ENCODE data around the gene HDDC3. TPM values are rescaled to one million over a fixed set of nuclear protein-coding genes. Genes with fewer than 3 reads are reported as not detected.
A peak's percentile ranks its signal among the peaks of the same experiment; 100 is the strongest.

The HDDC3 gene, protein sequence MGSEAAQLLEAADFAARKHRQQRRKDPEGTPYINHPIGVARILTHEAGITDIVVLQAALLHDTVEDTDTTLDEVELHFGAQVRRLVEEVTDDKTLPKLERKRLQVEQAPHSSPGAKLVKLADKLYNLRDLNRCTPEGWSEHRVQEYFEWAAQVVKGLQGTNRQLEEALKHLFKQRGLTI
- total RNA-seq (2011; cell fraction: chromatin; rRNA removed; ENCODE audit: low replicate concordance) = 27.3 and 60.3 TPM in 2 replicates
- 59.5 and 62.4 TPM in 2 replicates for total RNA-seq (2011; cell fraction: nucleolus; rRNA removed)
- 46.9 and 47.9 TPM in 2 replicates for total RNA-seq (2011; cell fraction: nucleoplasm; rRNA removed)
- total RNA-seq (2014; rRNA removed) (54.1 and 64.9 TPM in 2 replicates), total RNA-seq (2014; rRNA removed; fragmentation: Illumina TruSeq; extraction: Trizol) (28.2 and 33.0 TPM in 2 replicates), total RNA-seq (2015; rRNA removed; fragmentation: Illumina TruSeq; extraction: Trizol) (36.6 and 36.9 TPM in 2 replicates), total RNA-seq (2021) (42.6 and 43.0 TPM in 2 replicates), polyA plus RNA-seq (2011; rRNA removed) (30.8 and 33.4 TPM in 2 replicates), polyA plus RNA-seq (2014; fragmentation: Illumina TruSeq; extraction: Trizol) (51.7 and 54.2 TPM in 2 replicates), polyA plus RNA-seq (2014; fragmentation: Nextera tagmentation; extraction: Ambion mirVana) (10 to 100 TPM; 14.9 to 21.3 TPM), polyA plus RNA-seq (2014; rRNA removed) (55.8 and 65.8 TPM in 2 replicates), polyA minus RNA-seq (2011; rRNA and poly(A)+ RNA removed) (21.5 and 26.2 TPM in 2 replicates), Bru-seq, nascent RNA (percentile 77 among the genes with signal in this experiment), BruChase-seq, experiment 1, labeled RNA remaining after a 2-hour chase (percentile 57 among the genes with signal in this experiment), BruChase-seq, experiment 2, labeled RNA remaining after a 6-hour chase (percentile 57 among the genes with signal in this experiment)
- 37.1 and 49.7 TPM in 2 replicates for polyA plus RNA-seq (2011; cell fraction: cytosol; rRNA removed)
- polyA plus RNA-seq (2011; cell fraction: nucleus; rRNA removed) = 37.0 and 41.5 TPM in 2 replicates
- 29.7 and 31.4 TPM in 2 replicates for polyA plus RNA-seq (2012)
- 10.3 and 15.1 TPM in 2 replicates for polyA minus RNA-seq (2011; cell fraction: cytosol; rRNA and poly(A)+ RNA removed)
- 28.9 and 44.4 TPM in 2 replicates for polyA minus RNA-seq (2011; cell fraction: nucleus; rRNA and poly(A)+ RNA removed)
- long read RNA-seq, experiment 1, full-length matches to known transcripts = 67 of 88 reads
- long read RNA-seq, experiment 1, partial matches to known transcripts = 3 of 88 reads
- long read RNA-seq, experiment 1, other reads (novel, unspliced or antisense) = 18 of 88 reads
- long read RNA-seq, experiment 2, full-length matches to known transcripts = 47 of 53 reads
- long read RNA-seq, experiment 2, partial matches to known transcripts = 3 of 53 reads
- long read RNA-seq, experiment 2, other reads (novel, unspliced or antisense) = 3 of 53 reads
- long read RNA-seq, experiment 3, full-length matches to known transcripts = 59 of 62 reads
- long read RNA-seq, experiment 3, partial matches to known transcripts = 0 of 62 reads
- long read RNA-seq, experiment 3, other reads (novel, unspliced or antisense) = 3 of 62 reads

- no peaks in the 10 kb centered on the region for H3K9me3 ChIP-seq (replicated peaks; ENCODE audit: control insufficient read depth, insufficient read depth, low read depth, low read length)
- H4K20me1 ChIP-seq (replicated peaks; ENCODE audit: control insufficient read depth, insufficient read depth, low read length) = no peaks in the 10 kb centered on the region
- H2AFZ ChIP-seq (ENCODE audit: low read depth, low read length) = peak within 1 kb of the TSS; percentile 94
- peaks cover 16% of the 10 kb centered on the region for H3K36me3 ChIP-seq (ENCODE audit: control insufficient read depth, insufficient read depth, low read length)
- intact Hi-C loops (cut with micrococcal nuclease) = loop anchor here (1.0 to 10.0 kb wide), 7 partner anchors 31 to 637 kb away; no protein-coding TSS in a partner anchor
- peak within 1 kb of the TSS; percentile 99 for H3K4me2 ChIP-seq (ENCODE audit: insufficient read depth, low read length)
- ATAC-seq (peak; percentile 74), FAIRE-seq (peak; percentile 51), DNase-seq (ENCODE audit: extremely low read depth in 1 of 4, low spot score in 3 of 4) (peak; percentile 80 to 94 (median 86))
- in situ Hi-C loops (cut with MboI) = no loop called here
- ChIA-PET POLR2A (interaction anchor here (0.6 to 6.7 kb wide), 26 partner anchors 10 to 627 kb away, joined by 3 to 70 read pairs (median 4); partner anchors contain the start of gene MAN2A2), CTCF (ENCODE audit: low intra/inter-chr PET ratio) (interaction anchor here (0.8 to 2.2 kb wide), 8 partner anchors 30 to 639 kb away, joined by 3 to 8 read pairs (median 4); no protein-coding TSS in a partner anchor)
- no TSS peak for BruUV-seq (replicated peaks)
- H3K79me2 ChIP-seq (ENCODE audit: control insufficient read depth, insufficient read depth, low read length) = peaks cover 56% of the 10 kb centered on the region
- peaks cover 44 to 69% of the 10 kb centered on the region in 2 experiments for H3K4me1 ChIP-seq (replicated peaks in 1 of 2; ENCODE audit: control insufficient read depth in 2 of 2, insufficient read depth in 2 of 2, low read length in 2 of 2)
- peak within 1 kb of the TSS; percentile 66 for H3K4me3 ChIP-seq
- peak within 1 kb of the TSS; percentile 92 for H3K27ac ChIP-seq (ENCODE audit: extremely low read depth, low read depth, low read length)
- 1% methylated on average over 48 of the region's 52 CpGs for WGBS (ENCODE audit: insufficient coverage, low coverage, missing lambda C conversion rate)
- peak within 1 kb of the TSS; percentile 85 to 96 for H3K9ac ChIP-seq (ENCODE audit: insufficient read depth in 1 of 2, low read depth in 2 of 2, low read length in 2 of 2)
- no peaks in the 10 kb centered on the region for H3K9me1 ChIP-seq (ENCODE audit: control insufficient read depth, insufficient read depth, low read length)
- H3K27me3 ChIP-seq (ENCODE audit: control insufficient read depth in 2 of 2, insufficient read depth in 2 of 2, low read length in 2 of 2) = no peaks in the 10 kb centered on the region
- TF ChIP-seq PTRF (tag; IDR thresholded peaks at IDR 0.05) (no peak), MLLT1 (IDR thresholded peaks at IDR 0.05) (0 out of 4 replicates have a peak, but pooled peaks of 1 of the 2 experiments have one; percentile 38), FUS (optimal IDR thresholded peaks at IDR 0.05; ENCODE audit: low read depth, low read length) (peak; percentile 28), CBX2 (IDR thresholded peaks at IDR 0.05; ENCODE audit: insufficient read depth, low read length, poor library complexity, severe bottlenecking) (no peak), ZNF282 (CRISPR knock-in tag; IDR thresholded peaks at IDR 0.05) (no peak), TFE3 (CRISPR knock-in tag; IDR thresholded peaks at IDR 0.05) (no peak), DNMT1 (IDR thresholded peaks at IDR 0.05) (no peak; the same call in 1 of the 2 replicates)
- TF ChIP-seq, protein P1, sequence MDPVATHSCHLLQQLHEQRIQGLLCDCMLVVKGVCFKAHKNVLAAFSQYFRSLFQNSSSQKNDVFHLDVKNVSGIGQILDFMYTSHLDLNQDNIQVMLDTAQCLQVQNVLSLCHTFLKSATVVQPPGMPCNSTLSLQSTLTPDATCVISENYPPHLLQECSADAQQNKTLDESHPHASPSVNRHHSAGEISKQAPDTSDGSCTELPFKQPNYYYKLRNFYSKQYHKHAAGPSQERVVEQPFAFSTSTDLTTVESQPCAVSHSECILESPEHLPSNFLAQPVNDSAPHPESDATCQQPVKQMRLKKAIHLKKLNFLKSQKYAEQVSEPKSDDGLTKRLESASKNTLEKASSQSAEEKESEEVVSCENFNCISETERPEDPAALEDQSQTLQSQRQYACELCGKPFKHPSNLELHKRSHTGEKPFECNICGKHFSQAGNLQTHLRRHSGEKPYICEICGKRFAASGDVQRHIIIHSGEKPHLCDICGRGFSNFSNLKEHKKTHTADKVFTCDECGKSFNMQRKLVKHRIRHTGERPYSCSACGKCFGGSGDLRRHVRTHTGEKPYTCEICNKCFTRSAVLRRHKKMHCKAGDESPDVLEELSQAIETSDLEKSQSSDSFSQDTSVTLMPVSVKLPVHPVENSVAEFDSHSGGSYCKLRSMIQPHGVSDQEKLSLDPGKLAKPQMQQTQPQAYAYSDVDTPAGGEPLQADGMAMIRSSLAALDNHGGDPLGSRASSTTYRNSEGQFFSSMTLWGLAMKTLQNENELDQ (CRISPR knock-in tag; IDR thresholded peaks at IDR 0.05; ENCODE audit: borderline replicate concordance) = no peak
Measured at GRCh38 chr15:90931828-90932659, at the start of gene HDDC3. Gene HDDC3 (minus strand): TSS chr15:90932549. CDS start chr15:90932540, 9 bp downstream.
